ENCODE measurements around the gene GPATCH2. TPM values are rescaled to one million over a fixed set of nuclear protein-coding genes. Genes with fewer than 3 reads are reported as not detected.
"Not testable (repeated sequence)": the region's sequence is repeated elsewhere in the genome, so short reads cannot be mapped to it uniquely, and the experiment has no call there.

GPATCH2 gene
- total RNA-seq, 1 donor from 2014 or later, result 15.6 TPM

DNA sequence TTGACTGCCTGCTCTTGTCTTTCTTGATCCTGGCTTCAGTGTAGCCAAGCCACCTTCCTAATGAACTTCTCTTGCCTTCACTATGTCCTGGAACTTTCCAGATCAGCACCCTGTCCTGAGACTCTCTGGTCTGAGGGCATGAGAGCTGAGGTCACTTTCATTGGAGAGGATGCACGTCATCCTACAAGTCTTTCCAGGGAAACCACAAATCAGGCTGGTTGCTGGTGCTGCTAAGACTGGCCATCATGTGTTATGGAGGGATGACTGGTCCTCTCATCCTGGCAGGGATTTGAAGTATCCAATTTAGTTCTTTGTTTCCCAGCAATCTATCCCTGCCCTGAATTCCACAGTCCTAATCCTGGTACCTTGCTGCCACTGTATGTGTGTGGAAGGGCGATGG, 228.6 kb downstream of the GPATCH2 start:
- Mint-ChIP-seq H3K27ac (ENCODE audit: unreplicated experiment) (no peak overlapping the region), H3K9me3 (ENCODE audit: unreplicated experiment) (no peaks in the 10 kb centered on the region), H3K27me3 (ENCODE audit: unreplicated experiment) (no peaks in the 10 kb centered on the region), H3K4me1 (ENCODE audit: low read depth, unreplicated experiment) (peaks cover 5% of the 10 kb centered on the region), H3K36me3 (ENCODE audit: unreplicated experiment) (no peaks in the 10 kb centered on the region), H3K4me3 (ENCODE audit: unreplicated experiment) (no peak overlapping the region)
- DNase-seq, result no peak
- TF ChIP-seq, protein P1, sequence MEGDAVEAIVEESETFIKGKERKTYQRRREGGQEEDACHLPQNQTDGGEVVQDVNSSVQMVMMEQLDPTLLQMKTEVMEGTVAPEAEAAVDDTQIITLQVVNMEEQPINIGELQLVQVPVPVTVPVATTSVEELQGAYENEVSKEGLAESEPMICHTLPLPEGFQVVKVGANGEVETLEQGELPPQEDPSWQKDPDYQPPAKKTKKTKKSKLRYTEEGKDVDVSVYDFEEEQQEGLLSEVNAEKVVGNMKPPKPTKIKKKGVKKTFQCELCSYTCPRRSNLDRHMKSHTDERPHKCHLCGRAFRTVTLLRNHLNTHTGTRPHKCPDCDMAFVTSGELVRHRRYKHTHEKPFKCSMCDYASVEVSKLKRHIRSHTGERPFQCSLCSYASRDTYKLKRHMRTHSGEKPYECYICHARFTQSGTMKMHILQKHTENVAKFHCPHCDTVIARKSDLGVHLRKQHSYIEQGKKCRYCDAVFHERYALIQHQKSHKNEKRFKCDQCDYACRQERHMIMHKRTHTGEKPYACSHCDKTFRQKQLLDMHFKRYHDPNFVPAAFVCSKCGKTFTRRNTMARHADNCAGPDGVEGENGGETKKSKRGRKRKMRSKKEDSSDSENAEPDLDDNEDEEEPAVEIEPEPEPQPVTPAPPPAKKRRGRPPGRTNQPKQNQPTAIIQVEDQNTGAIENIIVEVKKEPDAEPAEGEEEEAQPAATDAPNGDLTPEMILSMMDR (IDR thresholded peaks at IDR 0.05; ENCODE audit: partially characterized antibody, unreplicated experiment), result no peak

DNA sequence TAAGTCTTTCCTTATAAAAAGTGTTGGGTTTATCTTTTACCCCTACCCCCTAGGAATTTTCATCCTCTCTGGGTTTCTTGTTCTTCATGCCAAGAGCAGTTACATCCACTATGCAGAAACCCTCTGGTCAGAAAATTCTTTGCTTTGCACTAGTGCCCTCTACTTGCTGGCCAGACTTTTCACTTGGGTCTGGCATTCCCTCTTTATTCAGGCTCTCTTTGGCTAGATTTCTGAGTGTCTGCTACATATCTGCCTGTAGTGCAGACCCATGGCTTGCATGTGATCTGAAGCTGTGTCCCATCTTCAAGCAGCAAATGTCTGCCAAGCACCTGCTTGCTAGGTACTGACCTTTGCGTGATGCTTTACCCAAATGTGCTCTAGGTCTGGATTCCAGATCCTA, 237.0 kb downstream of the GPATCH2 start:
- no peak for DNase-seq
- Mint-ChIP-seq H3K27me3 (ENCODE audit: unreplicated experiment) (no peaks in the 10 kb centered on the region), H3K9me3 (ENCODE audit: unreplicated experiment) (no peaks in the 10 kb centered on the region), H3K27ac (ENCODE audit: unreplicated experiment) (no peak overlapping the region), H3K4me1 (ENCODE audit: low read depth, unreplicated experiment) (no peaks in the 10 kb centered on the region), H3K4me3 (ENCODE audit: unreplicated experiment) (no peak overlapping the region), H3K36me3 (ENCODE audit: unreplicated experiment) (no peaks in the 10 kb centered on the region)
- TF ChIP-seq, protein P1 (IDR thresholded peaks at IDR 0.05; ENCODE audit: partially characterized antibody, unreplicated experiment), result no peak

DNA sequence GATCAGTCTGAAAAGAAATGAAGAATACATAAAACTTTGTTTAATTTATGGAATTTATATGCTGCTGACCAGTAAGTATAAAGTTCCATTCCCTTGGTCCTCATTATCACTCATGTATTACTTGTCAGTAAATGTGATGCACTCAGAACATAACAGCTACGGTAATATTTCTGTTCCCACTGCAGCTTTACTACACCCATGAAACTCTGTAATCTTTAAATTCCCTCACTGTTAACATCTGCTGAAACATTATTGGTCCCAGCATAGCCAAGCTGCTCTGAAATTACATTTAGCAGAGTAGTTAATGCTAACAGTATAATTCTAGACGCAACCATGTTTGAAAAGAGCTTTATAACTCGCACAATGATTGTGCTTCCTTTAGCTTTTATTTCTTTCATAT, 238.4 kb downstream of the GPATCH2 start:
- Mint-ChIP-seq H3K27ac (ENCODE audit: unreplicated experiment) (no peak overlapping the region), H3K27me3 (ENCODE audit: unreplicated experiment) (peaks cover 2% of the 10 kb centered on the region), H3K4me1 (ENCODE audit: low read depth, unreplicated experiment) (no peaks in the 10 kb centered on the region), H3K36me3 (ENCODE audit: unreplicated experiment) (no peaks in the 10 kb centered on the region), H3K4me3 (ENCODE audit: unreplicated experiment) (no peak overlapping the region), H3K9me3 (ENCODE audit: unreplicated experiment) (no peaks in the 10 kb centered on the region)
- DNase-seq, result no peak
- TF ChIP-seq, protein P1 (IDR thresholded peaks at IDR 0.05; ENCODE audit: partially characterized antibody, unreplicated experiment), result no peak

DNA sequence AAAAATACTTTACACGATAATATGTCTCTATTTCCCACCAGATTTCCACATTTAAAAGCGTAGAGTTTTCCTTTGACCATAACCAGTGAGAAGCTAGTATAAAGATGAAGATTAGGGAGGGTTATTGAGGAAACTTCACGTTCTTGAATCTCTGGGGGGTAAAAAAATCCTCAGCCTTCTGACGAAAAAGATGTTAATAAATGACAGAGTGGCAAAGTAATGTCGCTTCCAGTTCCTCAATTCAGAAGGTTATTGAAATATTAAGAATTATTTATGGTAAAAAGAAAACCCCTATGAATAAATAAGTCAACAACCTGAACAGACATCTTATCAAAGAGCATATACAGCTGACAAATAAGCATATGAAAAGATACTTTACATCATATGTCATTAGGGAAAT, 241.0 kb downstream of the GPATCH2 start:
- DNase-seq, result no peak
- no peak overlapping the region for H3K4me3 Mint-ChIP-seq (ENCODE audit: unreplicated experiment)
- H3K36me3 Mint-ChIP-seq (ENCODE audit: unreplicated experiment), result no peaks in the 10 kb centered on the region
- TF ChIP-seq, protein P1 (IDR thresholded peaks at IDR 0.05; ENCODE audit: partially characterized antibody, unreplicated experiment), result no peak
- H3K27ac Mint-ChIP-seq (ENCODE audit: unreplicated experiment), result no peak overlapping the region
- H3K27me3 Mint-ChIP-seq (ENCODE audit: unreplicated experiment), result peaks cover 2% of the 10 kb centered on the region
- H3K9me3 Mint-ChIP-seq (ENCODE audit: unreplicated experiment), result no peaks in the 10 kb centered on the region
- no peaks in the 10 kb centered on the region for H3K4me1 Mint-ChIP-seq (ENCODE audit: low read depth, unreplicated experiment)

DNA sequence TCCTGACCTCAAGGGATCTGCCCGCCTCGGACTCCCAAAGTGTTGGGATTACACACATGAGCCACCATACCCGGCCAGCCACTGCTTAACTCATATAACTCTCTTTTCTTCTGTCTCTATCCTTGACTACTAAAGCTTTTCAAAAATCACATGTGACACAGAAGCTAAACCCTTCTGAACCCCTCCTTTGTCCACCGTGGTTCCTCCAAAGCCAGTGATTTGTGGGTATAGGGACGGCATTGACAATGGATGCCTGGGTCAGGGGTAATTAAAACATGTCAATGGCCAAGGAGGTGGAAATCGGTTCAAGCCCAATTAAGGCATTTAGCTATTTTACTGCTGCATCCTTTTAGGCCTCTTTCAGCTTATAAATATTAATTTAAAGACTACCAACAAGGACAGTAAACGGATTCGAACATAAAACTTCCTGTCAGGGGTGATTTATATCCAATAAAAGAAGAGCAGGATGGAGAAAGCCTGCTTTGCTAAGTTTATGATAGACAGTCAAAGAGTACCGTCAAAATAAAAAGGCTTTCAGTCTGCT, 242.3 kb downstream of the GPATCH2 start:
- TF ChIP-seq, protein P1 (IDR thresholded peaks at IDR 0.05; ENCODE audit: partially characterized antibody, unreplicated experiment), result no peak
- Mint-ChIP-seq H3K9me3 (ENCODE audit: unreplicated experiment) (no peaks in the 10 kb centered on the region), H3K4me1 (ENCODE audit: low read depth, unreplicated experiment) (no peaks in the 10 kb centered on the region), H3K27ac (ENCODE audit: unreplicated experiment) (no peak overlapping the region), H3K4me3 (ENCODE audit: unreplicated experiment) (no peak overlapping the region), H3K27me3 (ENCODE audit: unreplicated experiment) (peaks cover 4% of the 10 kb centered on the region), H3K36me3 (ENCODE audit: unreplicated experiment) (no peaks in the 10 kb centered on the region)
- DNase-seq, result no peak

DNA sequence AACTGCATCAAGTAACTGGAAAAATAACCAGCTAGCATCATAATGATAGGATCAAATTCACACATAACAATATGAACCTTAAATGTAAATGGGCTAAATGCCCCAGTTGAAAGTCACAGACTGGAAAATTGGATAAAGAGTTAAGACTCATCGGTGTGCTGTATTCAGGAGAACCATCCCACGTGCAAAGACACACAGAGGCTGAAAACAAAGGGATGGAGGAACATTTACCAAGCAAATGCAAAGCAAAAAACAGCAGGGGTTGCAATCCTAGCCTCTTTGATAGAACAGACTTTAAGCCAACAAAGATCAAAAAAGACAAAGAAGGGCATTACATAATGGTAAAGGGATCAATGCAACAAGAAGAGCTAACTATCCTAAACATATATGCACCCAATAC, 249.1 kb downstream of the GPATCH2 start:
- DNase-seq; H3K4me3 Mint-ChIP-seq (ENCODE audit: unreplicated experiment); H3K27ac Mint-ChIP-seq (ENCODE audit: unreplicated experiment); H3K36me3 Mint-ChIP-seq (ENCODE audit: unreplicated experiment); H3K4me1 Mint-ChIP-seq (ENCODE audit: low read depth, unreplicated experiment); H3K27me3 Mint-ChIP-seq (ENCODE audit: unreplicated experiment); H3K9me3 Mint-ChIP-seq (ENCODE audit: unreplicated experiment): not testable (repeated sequence)

DNA sequence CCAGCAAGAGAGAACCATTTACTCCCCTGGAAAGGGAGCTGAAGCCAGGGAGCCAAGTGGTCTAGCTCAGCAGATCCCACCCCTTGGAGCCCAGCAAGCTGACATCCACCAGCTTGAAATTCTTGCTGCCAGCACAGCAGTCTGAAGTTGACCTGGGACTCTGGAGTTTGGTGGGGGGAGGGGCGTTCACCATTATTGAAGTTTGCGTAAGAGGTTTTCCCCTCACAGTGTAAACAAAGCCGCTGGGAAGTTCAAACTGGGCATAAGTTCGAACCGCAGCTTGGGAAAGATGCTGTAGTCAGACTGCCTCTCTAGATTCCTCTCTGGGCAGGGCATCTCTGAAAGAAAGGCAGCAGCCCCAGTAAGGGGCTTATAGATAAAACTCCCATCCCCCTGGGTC, 251.1 kb downstream of the GPATCH2 start:
- H3K27me3 Mint-ChIP-seq (ENCODE audit: unreplicated experiment); H3K4me3 Mint-ChIP-seq (ENCODE audit: unreplicated experiment); H3K9me3 Mint-ChIP-seq (ENCODE audit: unreplicated experiment); H3K4me1 Mint-ChIP-seq (ENCODE audit: low read depth, unreplicated experiment); H3K36me3 Mint-ChIP-seq (ENCODE audit: unreplicated experiment); H3K27ac Mint-ChIP-seq (ENCODE audit: unreplicated experiment); DNase-seq: not testable (repeated sequence)

Data from glutamatergic neuron (in vitro differentiated cells).